CD4-positive, alpha-beta T cell (primary cell): ENCODE measurements around the gene NTM. TPM values are rescaled to one million over a fixed set of nuclear protein-coding genes. Genes with fewer than 3 reads are reported as not detected.

Experiments
- ATAC-seq: fragments of 200-7000 bp; cut with Tn5 transposase; one replicate; pipeline ENCODE4 v1.10.0; 2022; ENCODE audit warnings: mild to moderate bottlenecking; ENCODE audit not compliant: poor library complexity
- CTCF ChIA-PET: fragments of 350-600 bp; sonication (Branson Sonifier 250); formaldehyde crosslinking; loops from one replicate; lab custom pipeline; 2021; ENCODE audit warnings: antibody characterized with exemption, inconsistent platforms; lab: Charles Lee
- POLR2A ChIA-PET: fragments of 350-600 bp; sonication (Branson Sonifier 250); formaldehyde crosslinking; loops from one replicate; lab custom pipeline; 2021; ENCODE audit warnings: antibody characterized with exemption, inconsistent platforms; lab: Charles Lee
- DNase-seq, 14 experiments: peaks; one replicate each; pipeline ENCODE4 v3.0.0-alpha.2; 2013 to 2020; ENCODE audit warnings: mixed read lengths in 2 of 14
- H3K27ac ChIP-seq, 2 donors: one replicate each; pipeline versions ENCODE4 v1.5.1 to v1.7.0; 2013; ENCODE audit warnings: low read length in 2 of 2, low read depth in 1 of 2, mild to moderate bottlenecking in 1 of 2
- H3K27me3 ChIP-seq, 2 experiments: 1 replicate in 1 of 2; 2 replicates in 1 of 2; pipeline versions ENCODE4 v1.6.1 to v1.7.0; 2013; ENCODE audit warnings: low read length in 2 of 2, control low read depth in 1 of 2, mild to moderate bottlenecking in 1 of 2, moderate library complexity in 1 of 2; ENCODE audit not compliant: insufficient read depth in 2 of 2, control insufficient read depth in 1 of 2
- H3K36me3 ChIP-seq: one replicate; pipeline ENCODE4 v1.6.1; 2013; ENCODE audit warnings: low read length, control low read depth; ENCODE audit not compliant: insufficient read depth
- H3K4me1 ChIP-seq: one replicate; pipeline ENCODE4 v1.6.1; 2013; ENCODE audit warnings: low read length, control low read depth; ENCODE audit not compliant: insufficient read depth
- H3K4me3 ChIP-seq: one replicate; pipeline ENCODE4 v1.5.1; 2013; ENCODE audit warnings: mild to moderate bottlenecking, low read length, moderate library complexity
- H3K9me3 ChIP-seq, 2 experiments: 1 replicate in 1 of 2; 2 replicates in 1 of 2; pipeline versions ENCODE4 v1.6.1 to v1.7.0; 2013; ENCODE audit warnings: low read length in 2 of 2, mild to moderate bottlenecking in 2 of 2, control low read depth in 1 of 2, moderate library complexity in 1 of 2; ENCODE audit not compliant: control insufficient read depth in 1 of 2, insufficient read depth in 1 of 2
- H3K27ac Mint-ChIP-seq: one replicate; pipeline ENCODE4 v1.8.0; 2020; ENCODE audit warnings: mixed read lengths
- H3K27me3 Mint-ChIP-seq: one replicate; pipeline ENCODE4 v1.8.0; 2021; ENCODE audit warnings: mixed read lengths
- H3K36me3 Mint-ChIP-seq: one replicate; pipeline ENCODE4 v1.8.0; 2021; ENCODE audit warnings: low read depth, mixed read lengths
- H3K4me1 Mint-ChIP-seq: one replicate; pipeline ENCODE4 v1.8.0; 2021; ENCODE audit warnings: low read depth, mixed read lengths
- H3K4me3 Mint-ChIP-seq: one replicate; pipeline ENCODE4 v1.8.0; 2020; ENCODE audit warnings: mild to moderate bottlenecking, mixed read lengths
- H3K9me3 Mint-ChIP-seq: one replicate; pipeline ENCODE4 v1.8.0; 2020; ENCODE audit warnings: mixed read lengths
- intact Hi-C, 2 experiments: fragments of 100-400 bp; cut with DNase I in 1 of 2; cut with micrococcal nuclease in 1 of 2; formaldehyde crosslinking; loops; one replicate each; pipeline versions ENCODE4 v1.15.1 to v1.9.0; 2023 to 2025; cut with DNase I, micrococcal nuclease
- total RNA-seq, 174 experiments: library from RNA in 2 of 174; stranded (reverse) in 2 of 174; gene quantifications; one replicate each; pipeline ENCODE4 v1.2.3 and lab custom pipeline; 2021 to 2026
- TF ChIP-seq, protein P1 (sequence below): fragments of 200-600 bp; IDR thresholded peaks from one replicate; pipeline ENCODE4 v1.8.0; 2022; ENCODE audit warnings: antibody characterized with exemption, mild to moderate bottlenecking

The NTM gene
- total RNA-seq, 2 experiments from 2014 or later: not detected

DNA sequence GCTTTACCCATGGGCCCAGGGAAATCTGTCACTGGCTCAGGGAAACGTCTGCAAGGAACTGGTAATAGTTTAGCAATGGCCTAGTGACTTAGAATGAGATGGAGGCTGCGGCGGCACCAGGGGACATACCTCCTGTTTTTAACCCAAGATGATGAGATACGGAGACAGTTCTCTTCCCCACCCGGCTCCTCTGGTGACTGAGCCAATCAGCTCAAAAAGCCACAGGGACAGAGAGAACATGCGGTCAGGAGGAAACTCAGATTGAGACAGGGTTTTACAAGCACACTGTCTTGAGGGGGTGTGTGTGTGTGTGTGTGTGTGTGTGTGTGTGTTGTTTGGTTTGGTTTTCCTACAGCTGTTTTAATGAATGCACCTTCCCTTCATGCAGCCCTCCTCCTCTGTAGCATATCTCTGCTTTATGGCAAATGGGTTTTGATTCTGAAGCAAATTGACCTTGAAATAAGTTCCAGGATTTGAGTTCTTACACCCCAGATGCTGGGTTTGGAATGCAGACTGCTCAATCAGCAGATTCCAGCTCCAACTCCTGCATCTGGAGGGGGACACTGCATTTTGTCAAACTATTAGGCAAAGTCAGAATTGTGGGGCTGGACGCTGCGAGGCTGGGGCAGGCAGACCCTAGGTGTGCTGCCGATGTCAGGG, 246.2 kb downstream of the NTM start:
- Mint-ChIP-seq H3K4me1 (no peaks in the 10 kb centered on the region), H3K9me3 (peaks cover 2% of the 10 kb centered on the region), H3K36me3 (no peaks in the 10 kb centered on the region), H3K27me3 (peaks cover 5% of the 10 kb centered on the region), H3K27ac (no peak overlapping the region), H3K4me3 (no peak overlapping the region)
- TF ChIP-seq, protein P1, sequence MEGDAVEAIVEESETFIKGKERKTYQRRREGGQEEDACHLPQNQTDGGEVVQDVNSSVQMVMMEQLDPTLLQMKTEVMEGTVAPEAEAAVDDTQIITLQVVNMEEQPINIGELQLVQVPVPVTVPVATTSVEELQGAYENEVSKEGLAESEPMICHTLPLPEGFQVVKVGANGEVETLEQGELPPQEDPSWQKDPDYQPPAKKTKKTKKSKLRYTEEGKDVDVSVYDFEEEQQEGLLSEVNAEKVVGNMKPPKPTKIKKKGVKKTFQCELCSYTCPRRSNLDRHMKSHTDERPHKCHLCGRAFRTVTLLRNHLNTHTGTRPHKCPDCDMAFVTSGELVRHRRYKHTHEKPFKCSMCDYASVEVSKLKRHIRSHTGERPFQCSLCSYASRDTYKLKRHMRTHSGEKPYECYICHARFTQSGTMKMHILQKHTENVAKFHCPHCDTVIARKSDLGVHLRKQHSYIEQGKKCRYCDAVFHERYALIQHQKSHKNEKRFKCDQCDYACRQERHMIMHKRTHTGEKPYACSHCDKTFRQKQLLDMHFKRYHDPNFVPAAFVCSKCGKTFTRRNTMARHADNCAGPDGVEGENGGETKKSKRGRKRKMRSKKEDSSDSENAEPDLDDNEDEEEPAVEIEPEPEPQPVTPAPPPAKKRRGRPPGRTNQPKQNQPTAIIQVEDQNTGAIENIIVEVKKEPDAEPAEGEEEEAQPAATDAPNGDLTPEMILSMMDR: no peak
- CTCF ChIA-PET: no interaction called here
- no peak overlapping the region for H3K4me3 ChIP-seq
- ATAC-seq (no peak), DNase-seq (no peak)
- no peaks in the 10 kb centered on the region for H3K4me1 ChIP-seq
- POLR2A ChIA-PET: no interaction called here
- peaks cover 0 to 12% of the 10 kb centered on the region in 2 experiments for H3K9me3 ChIP-seq
- H3K27ac ChIP-seq: no peak overlapping the region
- H3K36me3 ChIP-seq: no peaks in the 10 kb centered on the region
- no peaks in the 10 kb centered on the region for H3K27me3 ChIP-seq
- intact Hi-C loops: no loop called here

GRCh38 chr11:131618201-131618600, 247.8 kb downstream of the NTM start:
- H3K4me3 Mint-ChIP-seq: no peak overlapping the region

GRCh38 chr11:131622193-131622592, 251.8 kb downstream of the NTM start:
- DNase-seq: no peak
- POLR2A ChIA-PET: no interaction called here

More at GRCh38 chr11:131618201-131618600, 247.8 kb downstream of the NTM start:
- no peaks in the 10 kb centered on the region for H3K4me1 Mint-ChIP-seq
- no peaks in the 10 kb centered on the region for H3K36me3 ChIP-seq
- H3K4me1 ChIP-seq: no peaks in the 10 kb centered on the region
- H3K27me3 Mint-ChIP-seq: peaks cover 5% of the 10 kb centered on the region
- H3K27me3 ChIP-seq: no peaks in the 10 kb centered on the region
- no peak overlapping the region for H3K27ac Mint-ChIP-seq
- no peak for ATAC-seq
- ChIA-PET POLR2A (no interaction called here), CTCF (no interaction called here)
- intact Hi-C loops: no loop called here
- no peak overlapping the region for H3K27ac ChIP-seq
- no peak for DNase-seq
- TF ChIP-seq, protein P1: no peak
- H3K36me3 Mint-ChIP-seq: no peaks in the 10 kb centered on the region
- peaks cover 0 to 4% of the 10 kb centered on the region in 2 experiments for H3K9me3 ChIP-seq
- H3K9me3 Mint-ChIP-seq: peaks cover 2% of the 10 kb centered on the region
- no peak overlapping the region for H3K4me3 ChIP-seq

More at GRCh38 chr11:131622193-131622592, 251.8 kb downstream of the NTM start:
- CTCF ChIA-PET: no interaction called here
- TF ChIP-seq, protein P1: no peak
- Mint-ChIP-seq H3K27ac (no peak overlapping the region), H3K4me1 (no peaks in the 10 kb centered on the region), H3K9me3 (no peaks in the 10 kb centered on the region), H3K4me3 (no peak overlapping the region), H3K36me3 (no peaks in the 10 kb centered on the region), H3K27me3 (peaks cover 1% of the 10 kb centered on the region)
- peaks cover 0 to 10% of the 10 kb centered on the region in 2 experiments for H3K9me3 ChIP-seq
- no peaks in the 10 kb centered on the region for H3K4me1 ChIP-seq
- H3K36me3 ChIP-seq: no peaks in the 10 kb centered on the region
- no peak overlapping the region for H3K4me3 ChIP-seq
- H3K27ac ChIP-seq: no peak overlapping the region
- peaks cover 0 to 2% of the 10 kb centered on the region in 2 experiments for H3K27me3 ChIP-seq
- ATAC-seq: no peak
- intact Hi-C loops: no loop called here
